ENCODE data around the gene SIX1.

The SIX1 gene

DNA sequence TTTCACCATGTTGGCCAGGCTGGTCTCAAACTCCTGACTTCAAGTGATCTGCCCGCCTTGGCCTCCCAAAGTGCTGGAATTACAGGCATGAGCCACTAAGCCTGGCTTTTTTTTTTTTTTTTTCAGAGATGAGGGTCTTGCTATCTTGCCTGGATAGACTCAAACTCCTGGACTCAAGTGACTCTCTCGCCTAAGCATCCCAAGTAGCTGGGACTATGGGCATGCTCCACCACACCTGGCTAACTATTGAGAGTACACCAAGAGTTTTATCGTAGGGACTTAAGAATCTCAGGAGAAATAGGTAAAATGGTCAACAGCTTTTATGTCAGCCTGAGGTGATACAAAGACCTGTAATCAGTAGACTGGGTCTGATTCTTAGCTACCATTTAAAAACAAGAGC, 31.2 kb upstream of the SIX1 start:
- no peak overlapping the region for H3K27ac ChIP-seq (ENCODE audit: low read depth, low read length)
- no peak overlapping the region for H3K4me2 ChIP-seq (ENCODE audit: low read length)
- peaks cover 4% of the 10 kb centered on the region; the same call in 1 of the 2 replicates for H3K4me1 ChIP-seq (ENCODE audit: control insufficient read depth, low read length)
- TF ChIP-seq, protein P1, sequence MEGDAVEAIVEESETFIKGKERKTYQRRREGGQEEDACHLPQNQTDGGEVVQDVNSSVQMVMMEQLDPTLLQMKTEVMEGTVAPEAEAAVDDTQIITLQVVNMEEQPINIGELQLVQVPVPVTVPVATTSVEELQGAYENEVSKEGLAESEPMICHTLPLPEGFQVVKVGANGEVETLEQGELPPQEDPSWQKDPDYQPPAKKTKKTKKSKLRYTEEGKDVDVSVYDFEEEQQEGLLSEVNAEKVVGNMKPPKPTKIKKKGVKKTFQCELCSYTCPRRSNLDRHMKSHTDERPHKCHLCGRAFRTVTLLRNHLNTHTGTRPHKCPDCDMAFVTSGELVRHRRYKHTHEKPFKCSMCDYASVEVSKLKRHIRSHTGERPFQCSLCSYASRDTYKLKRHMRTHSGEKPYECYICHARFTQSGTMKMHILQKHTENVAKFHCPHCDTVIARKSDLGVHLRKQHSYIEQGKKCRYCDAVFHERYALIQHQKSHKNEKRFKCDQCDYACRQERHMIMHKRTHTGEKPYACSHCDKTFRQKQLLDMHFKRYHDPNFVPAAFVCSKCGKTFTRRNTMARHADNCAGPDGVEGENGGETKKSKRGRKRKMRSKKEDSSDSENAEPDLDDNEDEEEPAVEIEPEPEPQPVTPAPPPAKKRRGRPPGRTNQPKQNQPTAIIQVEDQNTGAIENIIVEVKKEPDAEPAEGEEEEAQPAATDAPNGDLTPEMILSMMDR (IDR thresholded peaks at IDR 0.05; ENCODE audit: low read depth, low read length, poor library complexity, severe bottlenecking) = no peak
- no peak for TF ChIP-seq EZH2phosphoT487 (IDR thresholded peaks at IDR 0.05; ENCODE audit: borderline replicate concordance, low read length)
- no peaks in the 10 kb centered on the region for H3K9me3 ChIP-seq (ENCODE audit: control insufficient read depth, insufficient read depth, low read length)
- H3F3A ChIP-seq (ENCODE audit: control insufficient read depth, insufficient read depth) = no peaks in the 10 kb centered on the region
- no peaks in the 10 kb centered on the region for H3K36me3 ChIP-seq (ENCODE audit: control insufficient read depth, low read length)
- H3K79me2 ChIP-seq (ENCODE audit: control insufficient read depth, low read length) = no peaks in the 10 kb centered on the region
- H3K27me3 ChIP-seq (ENCODE audit: control insufficient read depth, low read length) = no peaks in the 10 kb centered on the region
- no peaks in the 10 kb centered on the region for H4K20me1 ChIP-seq (ENCODE audit: control insufficient read depth, insufficient read depth, low read depth, low read length)
- H3K4me3 ChIP-seq (ENCODE audit: low read length) = no peak overlapping the region
- no peaks in the 10 kb centered on the region for H3K9me2 ChIP-seq (replicated peaks; ENCODE audit: control insufficient read depth, low read length)

DNA sequence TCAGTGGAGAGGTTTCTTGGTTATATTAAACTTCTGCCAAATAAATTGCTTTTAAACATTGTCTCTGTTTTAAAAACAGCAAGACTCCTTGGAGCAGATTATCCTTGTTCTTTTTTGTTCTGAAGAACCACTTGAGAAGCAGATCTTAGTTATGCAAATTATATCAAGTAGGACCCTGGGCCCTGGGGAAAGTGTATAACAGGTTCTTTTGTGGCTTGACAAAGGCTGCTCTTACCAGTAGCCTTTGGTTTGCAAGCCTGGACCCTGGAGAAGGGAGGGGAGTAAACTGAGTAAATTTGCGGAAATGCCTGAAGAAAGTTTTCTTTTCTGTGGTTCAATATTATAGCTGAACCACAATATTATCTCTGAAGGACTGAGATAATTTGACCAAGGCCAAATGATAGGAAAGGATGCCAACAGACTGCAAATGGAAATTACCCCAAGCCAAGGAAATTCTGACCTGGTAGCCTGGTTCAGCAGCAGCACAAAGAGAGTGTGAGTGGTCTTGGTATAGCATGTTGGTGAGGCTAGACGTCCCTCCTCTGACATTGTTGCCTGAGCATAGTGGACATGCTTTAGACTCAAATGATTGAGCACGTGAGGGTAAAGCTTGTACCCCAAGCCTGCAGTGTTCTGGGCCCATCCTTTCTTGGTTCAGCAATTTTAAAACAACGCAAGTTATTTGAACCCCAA, 30.4 kb upstream of the SIX1 start:
- Histone ChIP-seq H3K79me2 (ENCODE audit: control insufficient read depth, low read length) (no peaks in the 10 kb centered on the region), H4K20me1 (ENCODE audit: control insufficient read depth, insufficient read depth, low read depth, low read length) (no peaks in the 10 kb centered on the region), H3K9me3 (ENCODE audit: control insufficient read depth, insufficient read depth, low read length) (no peaks in the 10 kb centered on the region), H3K4me1 (ENCODE audit: control insufficient read depth, low read length) (peaks cover 4% of the 10 kb centered on the region; the same call in 1 of the 2 replicates), H3K4me2 (ENCODE audit: low read length) (no peak overlapping the region), H3K27me3 (ENCODE audit: control insufficient read depth, low read length) (no peaks in the 10 kb centered on the region), H3K36me3 (ENCODE audit: control insufficient read depth, low read length) (no peaks in the 10 kb centered on the region), H3K9me2 (replicated peaks; ENCODE audit: control insufficient read depth, low read length) (no peaks in the 10 kb centered on the region), H3K27ac (ENCODE audit: low read depth, low read length) (no peak overlapping the region), H3K4me3 (ENCODE audit: low read length) (no peak overlapping the region), H3F3A (ENCODE audit: control insufficient read depth, insufficient read depth) (no peaks in the 10 kb centered on the region)
- TF ChIP-seq, protein P1 (IDR thresholded peaks at IDR 0.05; ENCODE audit: low read depth, low read length, poor library complexity, severe bottlenecking) = no peak
- TF ChIP-seq EZH2phosphoT487 (IDR thresholded peaks at IDR 0.05; ENCODE audit: borderline replicate concordance, low read length) = no peak

DNA sequence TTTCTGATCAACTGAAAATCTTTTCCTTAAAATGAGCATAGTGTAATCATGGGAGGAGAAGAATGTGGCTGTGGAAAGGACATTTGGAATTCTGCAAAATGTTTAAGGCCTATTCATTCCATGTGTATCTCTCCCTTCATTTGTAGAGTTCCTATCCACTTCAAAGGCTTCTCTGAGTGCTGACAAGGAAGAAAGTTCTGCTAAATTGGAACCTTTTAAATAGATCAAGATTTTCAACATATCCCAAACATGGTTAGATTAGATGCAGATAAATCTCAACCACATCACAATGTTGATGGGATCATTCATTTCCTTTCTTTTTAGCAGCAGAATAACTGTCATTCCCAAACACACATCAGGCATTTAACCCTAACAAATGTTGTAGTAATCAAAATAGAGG, 28.4 kb upstream of the SIX1 start:
- H3K4me2 ChIP-seq (ENCODE audit: low read length) = no peak overlapping the region
- H3K27ac ChIP-seq (ENCODE audit: low read depth, low read length) = no peak overlapping the region

More for the DNA sequence above, 28.4 kb upstream of the SIX1 start:
- Histone ChIP-seq H3F3A (ENCODE audit: control insufficient read depth, insufficient read depth) (no peaks in the 10 kb centered on the region), H3K36me3 (ENCODE audit: control insufficient read depth, low read length) (no peaks in the 10 kb centered on the region), H3K27me3 (ENCODE audit: control insufficient read depth, low read length) (no peaks in the 10 kb centered on the region), H3K9me2 (replicated peaks; ENCODE audit: control insufficient read depth, low read length) (no peaks in the 10 kb centered on the region), H4K20me1 (ENCODE audit: control insufficient read depth, insufficient read depth, low read depth, low read length) (no peaks in the 10 kb centered on the region), H3K79me2 (ENCODE audit: control insufficient read depth, low read length) (no peaks in the 10 kb centered on the region), H3K4me1 (ENCODE audit: control insufficient read depth, low read length) (peaks cover 4% of the 10 kb centered on the region; the same call in 1 of the 2 replicates), H3K4me3 (ENCODE audit: low read length) (no peak overlapping the region), H3K9me3 (ENCODE audit: control insufficient read depth, insufficient read depth, low read length) (no peaks in the 10 kb centered on the region)
- TF ChIP-seq, protein P1 (IDR thresholded peaks at IDR 0.05; ENCODE audit: low read depth, low read length, poor library complexity, severe bottlenecking) = no peak
- no peak for TF ChIP-seq EZH2phosphoT487 (IDR thresholded peaks at IDR 0.05; ENCODE audit: borderline replicate concordance, low read length)

All from DOHH2 (cell line).